ENCODE measurements around the gene DDX55. TPM values are rescaled to one million over a fixed set of nuclear protein-coding genes. Genes with fewer than 3 reads are reported as not detected.

DDX55 gene
- total RNA-seq, 1 experiment from 2014 or later, result 30.5 TPM

GRCh38 chr12:123656392-123656791 lies 54.5 kb downstream of the DDX55 start:
- no peak for TF ChIP-seq CTCF (IDR thresholded peaks at IDR 0.05; ENCODE audit: unreplicated experiment)
- ChIA-PET CTCF (interaction anchor here (0.6 kb wide), 1 partner anchor 365 kb away, joined by 3 read pairs; no protein-coding TSS in a partner anchor), POLR2A (no interaction called here)
- no peak overlapping the region for H3K4me3 Mint-ChIP-seq (ENCODE audit: unreplicated experiment)
- H3K36me3 Mint-ChIP-seq (ENCODE audit: insufficient read depth, unreplicated experiment), result peaks cover 66% of the 10 kb centered on the region
- no peaks in the 10 kb centered on the region for H3K27me3 Mint-ChIP-seq (ENCODE audit: insufficient read depth, unreplicated experiment)
- H3K27ac Mint-ChIP-seq (ENCODE audit: low read depth, unreplicated experiment), result no peak overlapping the region
- BruUV-seq (replicated peaks), result no TSS peak
- intact Hi-C loops (cut with micrococcal nuclease), result no loop called here
- H3K9me3 Mint-ChIP-seq (ENCODE audit: unreplicated experiment), result no peaks in the 10 kb centered on the region
- DNase-seq (ENCODE audit: unreplicated experiment), result no peak
- peaks cover 6% of the 10 kb centered on the region for H3K4me1 Mint-ChIP-seq (ENCODE audit: insufficient read depth, unreplicated experiment)

- Mint-ChIP-seq H3K27me3 (ENCODE audit: insufficient read depth, unreplicated experiment) (no peaks in the 10 kb centered on the region), H3K4me1 (ENCODE audit: insufficient read depth, unreplicated experiment) (peaks cover 6% of the 10 kb centered on the region), H3K9me3 (ENCODE audit: unreplicated experiment) (no peaks in the 10 kb centered on the region), H3K36me3 (ENCODE audit: insufficient read depth, unreplicated experiment) (peaks cover 64% of the 10 kb centered on the region), H3K4me3 (ENCODE audit: unreplicated experiment) (no peak overlapping the region), H3K27ac (ENCODE audit: low read depth, unreplicated experiment) (no peak overlapping the region)
- ChIA-PET POLR2A (no interaction called here), CTCF (interaction anchor here (0.7 kb wide), 1 partner anchor 12 kb away, joined by 5 read pairs; no protein-coding TSS in a partner anchor)
- DNase-seq (ENCODE audit: unreplicated experiment), result no peak
- no peak for TF ChIP-seq CTCF (IDR thresholded peaks at IDR 0.05; ENCODE audit: unreplicated experiment)
- intact Hi-C loops (cut with micrococcal nuclease), result no loop called here
- BruUV-seq (replicated peaks), result no TSS peak
Observed at GRCh38 chr12:123657211-123657610, 55.3 kb downstream of the DDX55 start.

DNA sequence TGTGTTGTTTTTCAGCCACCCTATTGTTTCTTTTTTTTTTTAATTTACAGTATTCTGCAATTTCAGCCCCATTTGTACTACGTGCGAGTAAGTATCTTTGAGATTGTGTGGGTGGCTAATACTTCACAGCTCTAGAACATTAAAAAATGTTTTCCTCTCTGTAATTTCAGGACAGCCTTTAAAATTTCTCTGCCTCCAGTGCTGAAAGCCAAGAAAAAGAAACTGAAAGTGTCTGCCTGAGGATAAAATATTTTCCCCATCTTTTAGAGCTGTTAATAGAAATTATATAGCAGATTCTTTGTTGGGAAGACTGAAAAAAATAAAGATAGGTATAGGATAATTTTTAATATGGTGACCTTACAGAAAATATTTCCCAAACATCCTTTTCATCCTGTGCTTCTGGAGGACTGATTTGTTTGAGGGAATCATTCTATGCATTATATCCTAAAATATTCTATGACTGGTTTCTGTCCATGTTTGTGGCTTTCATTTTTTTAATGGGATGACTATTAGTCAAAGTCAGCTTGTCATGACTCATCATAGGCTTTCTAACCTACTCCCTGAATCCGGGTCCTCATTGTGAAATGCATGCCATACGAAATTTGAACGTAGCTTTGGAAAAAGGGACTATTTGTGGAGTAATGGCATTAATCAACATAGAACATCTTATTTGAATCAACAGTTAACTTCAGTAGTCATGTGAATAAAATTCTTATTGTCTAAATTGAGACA lies 58.3 kb downstream of the DDX55 start:
- DNase-seq (ENCODE audit: unreplicated experiment), result peak; percentile 88
- BruUV-seq (replicated peaks), result no TSS peak
- Mint-ChIP-seq H3K9me3 (ENCODE audit: unreplicated experiment) (no peaks in the 10 kb centered on the region), H3K4me3 (ENCODE audit: unreplicated experiment) (no peak overlapping the region), H3K27ac (ENCODE audit: low read depth, unreplicated experiment) (peak overlapping the region; percentile 49), H3K36me3 (ENCODE audit: insufficient read depth, unreplicated experiment) (peaks cover 63% of the 10 kb centered on the region), H3K4me1 (ENCODE audit: insufficient read depth, unreplicated experiment) (peaks cover 6% of the 10 kb centered on the region), H3K27me3 (ENCODE audit: insufficient read depth, unreplicated experiment) (no peaks in the 10 kb centered on the region)
- POLR2A ChIA-PET, result interaction anchor here (0.5 to 3.6 kb wide), 14 partner anchors 9 to 152 kb away, joined by 3 to 27 read pairs (median 6); partner anchors contain the start of genes ATP6V0A2, DDX55, RILPL1 and TCTN2
- intact Hi-C loops (cut with micrococcal nuclease), result loop anchor here (2.0 kb wide), 1 partner anchor 53 kb away; the partner anchor contains the start of gene ATP6V0A2
- CTCF ChIA-PET, result interaction anchor here (0.6 to 1.1 kb wide), 4 partner anchors 57 to 322 kb away, joined by 3 to 10 read pairs (median 4); no protein-coding TSS in a partner anchor
- TF ChIP-seq CTCF (IDR thresholded peaks at IDR 0.05; ENCODE audit: unreplicated experiment), result no peak

DNA sequence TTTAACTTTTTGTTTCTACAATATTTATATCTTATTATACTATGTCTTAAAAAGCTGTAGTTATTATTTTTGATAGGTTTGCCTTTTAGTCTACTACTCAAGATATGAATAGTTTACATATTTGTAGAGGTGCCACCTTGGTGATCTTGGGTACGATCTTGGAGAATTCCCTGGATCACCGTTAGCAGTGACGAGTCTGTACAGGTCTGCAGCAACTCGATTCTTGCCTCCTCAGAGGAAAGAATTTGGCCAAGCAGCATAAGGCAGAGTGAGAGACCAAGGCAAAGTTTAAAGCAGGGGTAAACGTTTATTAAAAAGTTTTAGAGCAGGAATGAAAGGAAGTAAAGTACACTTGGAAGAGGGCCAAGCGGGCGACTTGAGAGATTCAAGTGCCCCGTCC lies 65.9 kb downstream of the DDX55 start:
- DNase-seq (ENCODE audit: unreplicated experiment), result no peak
- peak overlapping the region; percentile 66 for H3K27ac Mint-ChIP-seq (ENCODE audit: low read depth, unreplicated experiment)
- peaks cover 43% of the 10 kb centered on the region for H3K36me3 Mint-ChIP-seq (ENCODE audit: insufficient read depth, unreplicated experiment)
- CTCF ChIA-PET, result interaction anchor here (0.6 to 0.7 kb wide), 2 partner anchors 16 to 84 kb away, joined by 3 to 4 read pairs; no protein-coding TSS in a partner anchor
- POLR2A ChIA-PET, result interaction anchor here (0.6 to 2.3 kb wide), 2 partner anchors 45 to 231 kb away, joined by 3 to 9 read pairs; partner anchors contain the start of genes ATP6V0A2 and RILPL2
- H3K4me3 Mint-ChIP-seq (ENCODE audit: unreplicated experiment), result no peak overlapping the region
- no peaks in the 10 kb centered on the region for H3K9me3 Mint-ChIP-seq (ENCODE audit: unreplicated experiment)
- no peak for TF ChIP-seq CTCF (IDR thresholded peaks at IDR 0.05; ENCODE audit: unreplicated experiment)
- intact Hi-C loops (cut with micrococcal nuclease), result no loop called here
- H3K4me1 Mint-ChIP-seq (ENCODE audit: insufficient read depth, unreplicated experiment), result peaks cover 16% of the 10 kb centered on the region
- BruUV-seq (replicated peaks), result no TSS peak
- no peaks in the 10 kb centered on the region for H3K27me3 Mint-ChIP-seq (ENCODE audit: insufficient read depth, unreplicated experiment)

Other genes with a start within 250 kb of the DDX55 start
- gene SBNO1, start 237.3 kb upstream of the DDX55 start, total RNA-seq (2022), result 30.3 and 32.4 TPM in 2 replicates
- 113 and 116 TPM in 2 replicates for gene KMT5A, start 218.0 kb upstream of the DDX55 start, total RNA-seq (2022)
- gene RILPL2, start 165.4 kb upstream of the DDX55 start, total RNA-seq (2022), result 2.6 and 3.0 TPM in 2 replicates
- gene SNRNP35, start 144.0 kb upstream of the DDX55 start, total RNA-seq (2022), result 18.0 and 24.7 TPM in 2 replicates
- 21.5 and 22.9 TPM in 2 replicates for gene RILPL1, start 68.4 kb upstream of the DDX55 start, total RNA-seq (2022)
- 302 and 327 TPM in 2 replicates for gene TMED2, start 17.5 kb upstream of the DDX55 start, total RNA-seq (2022)
- gene EIF2B1, start 31.6 kb downstream of the DDX55 start, total RNA-seq (2022), result 38.9 and 47.3 TPM in 2 replicates
- gene GTF2H3, start 31.7 kb downstream of the DDX55 start, total RNA-seq (2022), result 76.9 and 85.0 TPM in 2 replicates
- 5.0 and 9.4 TPM in 2 replicates for gene TCTN2, start 69.0 kb downstream of the DDX55 start, total RNA-seq (2022)
- gene ATP6V0A2, start 110.3 kb downstream of the DDX55 start, total RNA-seq (2022), result 21.4 and 23.1 TPM in 2 replicates
- gene DNAH10, start 160.2 kb downstream of the DDX55 start, total RNA-seq (2022), result 0.21 and 0.22 TPM in 2 replicates